Hematopoietic multipotent progenitor cell treated with erythropoietin and hydrocortisone succinate and interleukin-3 and kit ligand, for 6 days (in vitro differentiated cells): ENCODE data around the gene GLI1.

Experiments used
- DNase-seq: peaks from one replicate; pipeline ENCODE4 v3.0.0-alpha.2; 2015

The GLI1 gene

DNA sequence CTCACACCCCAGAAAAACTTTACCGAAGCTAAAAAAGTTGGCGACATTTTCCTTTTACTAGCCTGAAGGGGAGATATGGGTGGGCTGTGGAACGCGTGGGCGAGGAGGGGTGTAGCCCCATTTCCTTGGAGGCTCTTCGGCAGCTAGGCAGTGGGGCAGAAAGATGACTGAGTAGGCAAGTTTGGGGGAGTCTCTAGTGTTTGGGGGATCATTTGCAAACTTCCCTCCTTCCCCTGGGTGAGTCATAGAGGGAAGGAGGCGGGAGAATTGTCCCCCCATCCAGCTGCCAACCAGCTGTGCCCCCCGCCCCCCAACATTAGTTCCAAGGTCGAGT is 2.3 kb downstream of the GLI1 start:
- peak; percentile 26 for DNase-seq

- DNase-seq: peak; percentile 93
Measured at GRCh38 chr12:57462251-57462911, 2.8 kb downstream of the GLI1 start.

DNA sequence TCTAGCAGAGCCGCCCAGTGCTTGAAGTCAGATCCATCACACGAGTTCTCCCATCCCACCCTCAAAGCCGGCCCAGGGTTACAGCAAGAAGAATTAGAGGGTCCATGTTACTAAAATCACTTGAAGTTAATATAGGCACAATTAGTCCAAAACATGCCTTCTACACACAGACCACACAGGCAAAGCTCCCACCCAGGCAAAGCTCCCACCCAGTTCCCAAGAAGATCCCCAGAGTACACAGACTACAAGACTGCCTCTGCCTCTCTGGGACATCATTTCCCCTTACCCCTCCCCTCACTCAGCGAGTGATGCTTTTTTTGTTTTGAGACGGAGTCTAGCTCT is 3.3 kb downstream of the GLI1 start:
- DNase-seq: no peak

GRCh38 chr12:57464569-57464968 is 5.0 kb downstream of the GLI1 start:
- no peak for DNase-seq

- no peak for DNase-seq
Measured at GRCh38 chr12:57465030-57465746, 5.6 kb downstream of the GLI1 start.

DNA sequence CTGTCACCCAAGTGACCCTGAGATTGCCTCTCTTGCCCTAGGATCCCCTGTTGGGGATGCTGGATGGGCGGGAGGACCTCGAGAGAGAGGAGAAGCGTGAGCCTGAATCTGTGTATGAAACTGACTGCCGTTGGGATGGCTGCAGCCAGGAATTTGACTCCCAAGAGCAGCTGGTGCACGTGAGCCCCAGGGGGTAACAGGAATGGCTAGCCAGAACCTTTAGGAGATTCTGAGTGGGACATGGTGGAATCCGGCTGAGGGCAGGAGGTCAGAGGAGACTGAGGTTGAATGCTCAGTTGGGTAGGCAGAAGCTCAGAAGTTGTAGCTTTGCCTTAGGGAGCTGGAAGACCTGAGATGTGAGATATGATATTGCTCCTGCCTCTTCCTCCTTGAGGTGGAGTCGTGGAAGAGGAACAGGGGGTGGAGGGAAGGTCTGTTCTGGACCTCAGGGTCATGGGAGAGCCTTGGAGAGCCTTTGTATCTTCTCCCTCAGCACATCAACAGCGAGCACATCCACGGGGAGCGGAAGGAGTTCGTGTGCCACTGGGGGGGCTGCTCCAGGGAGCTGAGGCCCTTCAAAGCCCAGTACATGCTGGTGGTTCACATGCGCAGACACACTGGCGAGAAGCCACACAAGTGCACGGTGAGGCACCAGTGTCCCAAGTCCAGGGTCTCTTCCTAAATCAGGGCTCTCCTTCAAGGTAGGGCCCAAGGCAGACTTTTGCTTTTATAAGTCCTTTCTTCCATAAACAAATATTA is 6.3 kb downstream of the GLI1 start:
- no peak for DNase-seq

- no peak for DNase-seq
Measured at GRCh38 chr12:57467212-57467874, 7.8 kb downstream of the GLI1 start.

DNA sequence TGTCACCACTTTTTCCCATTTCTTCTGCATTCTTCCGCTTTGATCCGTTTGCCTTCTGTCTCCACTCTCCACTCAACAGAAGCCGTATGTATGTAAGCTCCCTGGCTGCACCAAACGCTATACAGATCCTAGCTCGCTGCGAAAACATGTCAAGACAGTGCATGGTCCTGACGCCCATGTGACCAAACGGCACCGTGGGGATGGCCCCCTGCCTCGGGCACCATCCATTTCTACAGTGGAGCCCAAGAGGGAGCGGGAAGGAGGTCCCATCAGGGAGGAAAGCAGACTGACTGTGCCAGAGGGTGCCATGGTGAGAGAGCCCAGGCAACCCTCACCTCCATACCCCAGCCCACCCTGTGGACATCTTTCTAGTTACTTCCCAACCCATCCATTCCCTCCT is 8.3 kb downstream of the GLI1 start:
- no peak for DNase-seq

DNA sequence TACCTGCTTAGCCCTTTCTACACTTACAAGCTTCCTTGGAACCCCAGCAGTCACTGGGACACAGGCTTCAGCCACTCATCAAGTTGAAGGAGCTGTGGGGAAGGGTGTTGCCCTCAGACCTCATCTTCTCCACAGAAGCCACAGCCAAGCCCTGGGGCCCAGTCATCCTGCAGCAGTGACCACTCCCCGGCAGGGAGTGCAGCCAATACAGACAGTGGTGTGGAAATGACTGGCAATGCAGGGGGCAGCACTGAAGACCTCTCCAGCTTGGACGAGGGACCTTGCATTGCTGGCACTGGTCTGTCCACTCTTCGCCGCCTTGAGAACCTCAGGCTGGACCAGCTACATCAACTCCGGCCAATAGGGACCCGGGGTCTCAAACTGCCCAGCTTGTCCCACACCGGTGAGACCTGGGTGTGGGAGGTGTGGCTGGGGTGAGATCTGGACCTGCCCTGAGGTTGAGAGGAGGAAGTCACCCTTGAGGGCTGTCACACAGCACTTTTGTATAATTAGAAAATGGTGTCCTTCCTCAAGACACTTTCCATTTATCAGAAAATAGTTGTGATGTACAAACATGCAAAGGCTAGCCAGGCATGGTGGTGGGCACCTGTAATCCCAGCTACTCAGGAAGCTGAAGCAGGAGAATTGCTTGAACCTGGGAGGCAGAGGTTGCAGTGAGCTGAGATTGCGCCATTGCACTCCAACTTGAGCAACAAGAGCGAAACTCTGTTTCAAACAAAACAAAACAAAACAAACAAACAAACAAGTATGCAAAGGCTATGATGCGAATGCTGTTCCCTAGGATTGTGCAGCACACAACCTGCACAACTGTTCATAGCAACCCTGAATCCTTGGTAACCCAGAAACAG is 9.9 kb downstream of the GLI1 start:
- DNase-seq: peak; percentile 26

GRCh38 chr12:57470286-57470969 is 10.8 kb downstream of the GLI1 start:
- DNase-seq: no peak

- DNase-seq: no peak
Measured at GRCh38 chr12:57470970-57471656, 11.5 kb downstream of the GLI1 start.

- no peak for DNase-seq
Measured at GRCh38 chr12:57471661-57472060, 12.1 kb downstream of the GLI1 start.

- DNase-seq: no peak
Measured at GRCh38 chr12:57472391-57472790, 12.8 kb downstream of the GLI1 start.

- no peak for DNase-seq
Measured at GRCh38 chr12:57473392-57473791, 13.8 kb downstream of the GLI1 start.

DNA sequence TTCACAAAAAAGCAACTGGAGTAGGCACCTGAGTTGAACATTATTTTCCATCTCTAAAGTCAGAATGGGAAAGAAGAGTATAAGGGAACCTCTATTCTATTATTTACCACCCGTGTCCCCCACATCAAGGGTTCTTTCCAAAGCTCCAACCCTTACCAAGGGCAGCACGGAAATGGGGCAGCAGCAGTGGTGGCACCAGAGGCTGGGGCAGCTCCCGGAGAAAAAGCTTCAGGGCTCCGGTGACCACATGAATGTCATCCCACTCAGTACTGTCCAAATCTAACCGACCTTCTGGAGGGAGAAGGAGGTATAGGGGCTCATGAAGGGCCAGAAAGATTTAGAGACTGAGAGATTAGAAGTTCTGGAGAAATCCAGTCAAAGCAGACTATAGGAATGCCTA is 14.3 kb downstream of the GLI1 start:
- DNase-seq: no peak

DNA sequence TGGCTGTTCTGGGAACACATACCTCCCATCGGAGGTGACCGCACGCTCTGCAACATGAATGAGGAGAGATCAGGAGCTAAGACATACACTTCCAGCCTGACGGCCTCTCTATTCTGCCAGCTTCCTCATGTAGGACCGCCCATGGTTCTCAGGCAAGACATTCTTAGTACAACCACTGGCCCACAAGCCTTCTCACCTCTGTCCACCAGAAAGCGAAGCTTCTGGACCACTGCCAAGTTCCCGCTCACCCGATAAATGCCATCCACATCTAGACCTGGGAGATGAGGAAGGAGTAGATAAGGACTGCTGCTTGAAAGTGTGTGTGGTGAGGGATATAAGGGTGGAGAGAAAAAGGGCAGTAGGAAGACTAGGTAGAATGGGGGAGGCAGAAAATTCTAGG is 14.8 kb downstream of the GLI1 start:
- DNase-seq: peak; percentile 28

DNA sequence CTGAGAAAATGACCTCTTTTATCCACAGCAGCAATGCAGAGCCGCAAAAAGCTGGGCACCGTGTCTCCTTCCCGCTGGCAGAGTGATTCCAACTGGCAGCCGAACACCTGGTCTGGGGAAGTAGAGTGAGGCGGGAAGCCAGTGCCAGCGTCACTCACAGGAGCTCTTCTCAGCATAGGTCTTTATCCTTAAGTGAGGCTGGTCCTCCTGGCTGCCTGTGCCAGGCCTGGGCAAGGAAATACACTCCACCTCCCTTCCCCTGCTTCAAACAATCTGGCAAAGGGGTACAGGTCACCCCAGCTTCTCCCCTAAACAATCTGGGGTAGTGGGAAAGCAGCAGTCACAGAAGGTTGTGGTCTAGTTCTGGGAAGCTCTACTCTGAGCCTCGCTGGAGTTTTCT is 15.3 kb downstream of the GLI1 start:
- DNase-seq: no peak

- peak; percentile 41 for DNase-seq
Measured at GRCh38 chr12:57475271-57476161, 15.9 kb downstream of the GLI1 start.

DNA sequence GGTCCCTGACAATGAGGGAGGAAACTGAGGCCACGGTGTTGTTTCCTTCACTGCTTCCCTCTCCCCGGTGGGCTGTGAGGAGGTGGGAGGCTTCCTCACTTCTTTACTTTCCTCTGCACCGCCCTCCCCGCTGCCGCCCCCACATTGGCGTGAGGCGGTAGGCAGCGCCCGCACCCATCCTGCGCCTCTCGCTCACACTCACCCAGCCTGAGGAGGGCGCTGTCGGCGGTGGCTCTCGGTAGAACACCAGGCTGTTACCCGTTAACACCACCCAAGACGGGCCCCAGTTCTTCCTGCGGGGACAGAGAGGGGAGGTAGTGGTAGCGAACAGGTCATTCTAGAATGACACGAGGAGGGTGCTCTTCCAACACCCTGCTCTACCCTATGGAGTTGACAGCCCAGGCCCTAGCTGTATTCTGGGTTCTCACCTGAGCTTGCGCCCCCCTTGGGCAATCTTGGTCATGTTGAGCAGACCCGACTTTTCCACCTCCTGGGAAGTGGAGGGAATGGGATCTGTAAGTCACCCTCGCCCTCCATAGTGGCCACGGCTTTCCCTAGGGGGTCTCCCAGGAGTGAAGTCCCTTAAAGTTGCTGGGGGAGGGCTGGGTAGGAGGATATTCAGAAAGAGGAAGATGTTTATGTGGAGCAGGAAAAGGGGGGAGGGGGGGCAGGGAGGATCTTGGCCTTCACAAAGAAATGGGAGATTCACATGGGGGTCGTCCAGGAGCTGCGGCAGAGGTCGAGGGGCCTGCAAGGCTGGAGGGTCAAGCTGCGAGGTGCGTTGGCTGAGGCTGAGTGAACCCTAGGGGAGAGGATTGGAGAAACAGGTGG is 16.8 kb downstream of the GLI1 start:
- peak; percentile 79 for DNase-seq
